Hematopoietic multipotent progenitor cell treated with erythropoietin and hydrocortisone succinate and interleukin-3 and kit ligand, for 17 days (in vitro differentiated cells): Measurements from ENCODE around the gene JAK1.
"Not testable (repeated sequence)": the region's sequence is repeated elsewhere in the genome, so short reads cannot be mapped to it uniquely, and the experiment has no call there.

Experiments
- DNase-seq: peaks from one replicate; pipeline ENCODE4 v3.0.0-alpha.2; 2015; ENCODE audit warnings: low spot score

The JAK1 gene

DNA sequence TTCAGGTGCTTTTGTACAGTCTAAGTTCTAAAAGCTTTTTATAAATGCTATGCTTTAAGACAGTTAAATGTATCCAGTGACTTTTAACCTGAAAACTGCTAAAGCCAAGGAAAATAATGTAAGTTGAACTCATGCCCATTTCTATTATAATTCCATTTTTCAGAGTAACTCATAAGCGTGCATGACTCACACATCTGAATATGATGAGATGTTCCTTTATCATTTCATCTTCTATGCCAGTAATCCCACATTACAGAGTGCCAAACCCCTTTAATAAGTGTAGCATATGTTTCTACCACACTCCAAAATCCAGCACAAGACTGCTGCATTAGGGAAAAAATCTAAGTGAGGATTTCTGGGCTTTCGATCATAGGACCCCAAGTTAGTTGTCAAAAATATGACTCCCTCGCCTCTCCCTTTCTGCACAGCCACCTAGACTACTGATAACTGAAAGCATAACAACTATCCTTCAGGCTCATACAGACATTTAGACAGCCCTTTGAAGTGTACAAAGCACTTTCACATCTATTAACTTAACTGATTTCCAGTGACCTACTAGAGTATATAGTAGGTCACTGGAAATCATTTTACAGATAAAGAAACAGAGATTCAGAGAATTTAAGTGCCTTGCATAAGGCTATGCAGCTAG, 45.3 kb downstream of the JAK1 start:
- DNase-seq, result no peak

- DNase-seq, result not testable (repeated sequence)
These were observed 47.2 kb downstream of the JAK1 start for GRCh38 chr1:64919120-64919519.

DNA sequence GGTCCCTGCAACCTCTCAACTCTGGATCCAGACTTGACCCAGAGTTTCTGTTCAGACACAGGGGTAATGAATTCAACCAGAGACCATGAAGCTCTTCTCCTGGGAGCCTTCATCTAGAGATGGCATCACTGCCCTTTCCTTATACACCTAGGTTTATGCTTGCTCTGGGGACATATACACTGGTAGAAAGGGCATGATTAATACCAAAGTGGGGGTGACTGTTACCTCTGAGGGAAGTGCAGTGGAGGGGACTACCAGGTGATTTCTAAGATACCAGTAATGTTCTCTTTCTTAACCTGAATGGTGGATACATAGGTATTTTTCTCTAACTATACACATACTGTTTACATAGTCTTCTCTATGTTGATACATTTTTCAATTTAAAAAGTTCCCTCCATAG, 48.4 kb downstream of the JAK1 start:
- no peak for DNase-seq

DNA sequence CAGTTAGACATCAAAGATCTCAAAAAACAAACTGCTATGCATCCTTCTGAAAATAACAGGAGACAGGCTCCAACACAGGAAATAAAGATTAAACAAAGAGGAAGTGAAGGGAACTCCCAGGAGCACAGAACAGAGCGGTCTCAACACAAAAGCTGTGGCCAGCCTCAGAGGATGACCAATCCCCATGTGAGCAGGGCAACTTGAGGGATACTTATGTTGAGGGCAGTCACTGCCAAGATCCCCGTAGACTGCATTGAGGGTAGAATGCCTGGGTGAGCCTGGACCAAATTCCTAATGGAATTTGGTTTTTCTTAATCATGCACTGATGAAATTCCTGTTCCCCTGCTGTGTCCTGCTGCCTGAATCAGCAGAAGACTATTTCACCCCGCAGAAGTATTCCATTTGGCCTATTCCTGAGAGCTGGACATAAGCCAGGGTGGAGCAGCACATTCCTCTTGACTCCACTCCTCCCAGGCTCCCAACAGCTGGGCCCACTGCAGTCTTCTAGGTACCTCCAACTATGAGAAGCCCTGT, 49.0 kb downstream of the JAK1 start:
- DNase-seq, result no peak

- no peak for DNase-seq
These were observed 50.7 kb downstream of the JAK1 start for GRCh38 chr1:64915381-64916274.

- no peak for DNase-seq
These were observed 52.9 kb downstream of the JAK1 start for GRCh38 chr1:64913361-64914015.

DNA sequence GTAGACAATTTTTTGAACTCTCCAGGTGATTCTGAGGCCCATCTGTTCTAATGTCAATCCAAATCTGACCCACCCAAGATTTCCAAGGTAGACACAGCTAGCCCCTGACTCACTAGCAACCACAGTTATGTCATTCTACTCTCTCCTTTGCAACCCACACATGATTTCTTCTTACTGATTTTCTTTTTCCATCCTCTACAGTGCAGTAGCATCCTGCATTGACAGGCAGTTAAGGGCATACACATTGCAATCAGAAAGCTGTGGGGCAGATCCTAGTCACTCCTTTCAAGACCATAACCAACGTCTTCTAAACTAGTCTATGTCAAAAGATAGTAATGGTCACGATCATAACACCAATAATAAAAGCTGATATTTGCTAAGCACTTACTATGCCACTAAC, 54.2 kb downstream of the JAK1 start:
- DNase-seq, result no peak

DNA sequence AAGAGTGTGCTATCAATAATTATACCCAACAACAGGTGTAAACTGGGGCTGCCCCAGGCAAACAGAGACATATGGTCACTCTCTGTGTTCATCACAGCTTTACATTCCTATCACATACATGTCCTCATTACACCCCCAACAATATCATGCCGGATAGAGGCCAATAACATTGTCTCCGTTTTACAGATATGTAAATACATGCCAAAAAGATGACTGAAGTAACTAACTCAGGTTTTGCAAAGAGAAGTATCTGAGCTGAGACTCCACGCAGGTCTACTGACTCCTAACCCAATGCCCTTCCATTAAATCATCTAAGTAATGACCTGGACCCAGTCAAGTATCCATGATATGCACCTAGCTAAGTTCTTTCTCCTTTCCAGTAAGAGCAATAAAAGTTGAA, 55.0 kb downstream of the JAK1 start:
- DNase-seq, result no peak

DNA sequence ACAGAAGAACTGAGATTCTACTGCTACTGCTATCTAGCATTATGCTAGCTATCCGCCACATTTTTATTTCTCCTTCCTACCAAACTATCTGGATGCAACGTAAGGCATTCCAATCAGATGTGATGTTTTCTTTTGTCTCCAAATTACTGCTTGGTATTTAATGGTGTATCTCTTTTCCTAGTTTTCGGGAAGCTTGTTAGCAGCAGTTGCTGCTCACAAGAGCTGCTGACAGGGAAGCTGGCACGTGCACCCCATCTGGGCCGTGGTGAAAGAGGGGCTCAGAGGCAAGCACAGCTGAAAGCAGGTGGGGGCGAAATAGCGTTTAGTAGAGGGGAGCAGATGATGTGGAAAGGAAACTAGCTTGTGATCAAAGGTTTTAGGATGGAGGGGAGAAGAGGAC, 57.3 kb downstream of the JAK1 start:
- DNase-seq, result no peak

GRCh38 chr1:64908575-64908974, 57.8 kb downstream of the JAK1 start:
- DNase-seq, result no peak

DNA sequence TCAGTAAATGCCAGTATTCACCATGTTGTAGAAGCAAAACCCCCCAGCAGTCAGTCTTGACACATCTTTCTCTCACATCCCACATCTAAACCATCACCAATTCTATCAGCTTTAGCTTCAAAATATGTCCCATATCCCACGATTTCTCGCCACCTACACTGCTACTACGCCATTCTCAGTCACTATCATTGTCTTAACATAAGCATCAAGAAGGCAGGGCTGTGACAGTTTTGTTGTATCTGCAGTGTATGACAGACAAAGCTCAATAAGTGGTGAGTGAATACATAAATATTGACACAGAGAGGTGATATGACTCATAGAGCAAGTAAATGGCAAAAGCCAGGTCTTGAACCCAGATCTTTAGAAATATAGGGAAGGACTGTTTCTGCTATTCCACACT, 59.9 kb downstream of the JAK1 start:
- no peak for DNase-seq

DNA sequence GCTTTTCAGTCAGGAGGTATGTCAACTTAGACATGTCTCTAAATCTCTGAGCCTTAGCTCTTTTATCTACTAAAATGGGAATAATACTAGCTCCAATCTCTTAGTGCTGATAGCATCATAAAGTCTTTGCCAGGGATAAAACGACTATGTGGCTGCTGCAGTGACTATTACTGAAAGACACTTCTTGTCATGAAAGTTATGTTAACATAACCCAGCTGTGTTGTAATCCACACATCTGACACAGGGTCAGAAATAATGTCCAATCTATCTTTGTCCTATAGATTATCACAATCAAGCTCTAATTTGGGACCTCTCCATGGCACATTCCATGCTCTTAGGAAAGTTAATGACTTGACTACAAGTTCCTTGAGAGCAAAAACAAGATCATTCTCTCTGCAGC, 62.8 kb downstream of the JAK1 start:
- DNase-seq, result no peak

DNA sequence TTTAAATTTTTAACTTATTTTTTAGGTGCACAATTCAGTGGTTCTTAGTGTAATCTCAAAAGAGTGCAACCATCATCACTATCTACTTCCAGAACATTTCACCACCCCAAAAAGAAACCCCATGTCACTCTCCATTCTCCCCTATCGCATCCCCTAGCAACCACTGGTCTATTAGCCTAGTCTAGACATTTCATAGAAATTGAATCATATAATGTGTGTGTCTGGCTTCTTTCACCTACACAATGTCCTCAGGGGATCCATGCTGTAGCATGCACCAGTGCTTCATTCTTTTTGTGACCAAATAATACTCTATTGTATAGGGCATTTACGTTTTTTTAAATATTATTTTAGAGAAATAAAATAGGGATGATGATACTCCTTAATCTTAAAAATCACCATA, 64.7 kb downstream of the JAK1 start:
- no peak for DNase-seq

- DNase-seq, result no peak
These were observed 65.4 kb downstream of the JAK1 start for GRCh38 chr1:64900916-64901315.

DNA sequence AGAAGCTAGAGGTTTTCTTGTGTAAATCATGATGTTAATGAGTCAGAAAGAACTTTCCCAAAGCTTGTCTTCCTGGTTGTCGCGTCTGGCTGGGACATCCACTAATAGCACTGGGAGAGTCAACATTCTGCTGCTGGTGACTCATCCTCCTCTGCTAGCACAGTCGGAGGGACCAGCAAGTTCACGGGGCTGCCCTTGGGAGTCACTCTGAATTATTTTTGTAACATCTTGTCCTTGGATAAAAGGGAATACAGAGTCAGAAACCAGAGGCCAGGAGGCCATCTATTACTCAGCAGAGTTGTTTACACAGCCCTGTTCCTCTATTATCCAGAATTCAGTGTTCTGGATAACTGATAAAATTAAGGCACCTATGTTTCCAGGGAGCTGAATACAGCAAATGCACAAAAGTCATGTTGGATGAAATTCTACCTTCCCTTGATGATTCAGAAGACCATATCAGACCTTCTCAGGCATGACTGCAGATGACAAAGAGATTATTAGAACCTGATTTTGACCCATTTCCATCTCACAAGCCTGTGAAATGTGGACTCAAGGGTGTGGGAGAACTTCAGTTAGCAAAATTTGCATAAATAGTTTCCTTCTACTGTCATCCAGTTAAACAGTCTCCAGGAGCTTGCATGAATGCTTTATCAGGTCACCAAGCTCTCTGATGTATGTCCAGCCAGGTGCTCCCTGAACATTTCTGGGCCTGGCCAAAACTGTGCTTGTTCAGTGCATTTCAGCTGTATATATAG, 68.1 kb downstream of the JAK1 start:
- DNase-seq, result peak; percentile 25

DNA sequence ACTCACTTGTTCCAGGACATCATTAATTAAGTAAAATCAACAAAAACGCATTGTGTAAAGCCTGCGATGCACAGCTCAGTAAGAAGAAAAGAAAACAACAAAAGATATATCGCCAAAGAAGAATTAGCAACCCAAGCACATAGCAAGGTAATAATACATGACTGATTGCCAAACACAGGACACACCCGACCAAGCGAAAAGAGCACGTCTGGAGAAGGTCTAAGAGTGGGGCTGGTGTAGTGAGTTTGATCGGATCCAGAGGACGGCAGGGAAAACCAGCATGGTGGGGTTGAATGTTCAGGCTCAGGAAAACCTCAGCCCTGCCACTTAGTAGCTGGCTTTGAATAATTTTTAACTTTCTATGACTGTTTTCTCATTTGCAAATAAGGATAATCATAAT, 69.8 kb downstream of the JAK1 start:
- no peak for DNase-seq

GRCh38 chr1:64895500-64895899, 70.8 kb downstream of the JAK1 start:
- no peak for DNase-seq

GRCh38 chr1:64894438-64895196, 71.7 kb downstream of the JAK1 start:
- no peak for DNase-seq

GRCh38 chr1:64893921-64894320, 72.4 kb downstream of the JAK1 start:
- DNase-seq, result no peak

DNA sequence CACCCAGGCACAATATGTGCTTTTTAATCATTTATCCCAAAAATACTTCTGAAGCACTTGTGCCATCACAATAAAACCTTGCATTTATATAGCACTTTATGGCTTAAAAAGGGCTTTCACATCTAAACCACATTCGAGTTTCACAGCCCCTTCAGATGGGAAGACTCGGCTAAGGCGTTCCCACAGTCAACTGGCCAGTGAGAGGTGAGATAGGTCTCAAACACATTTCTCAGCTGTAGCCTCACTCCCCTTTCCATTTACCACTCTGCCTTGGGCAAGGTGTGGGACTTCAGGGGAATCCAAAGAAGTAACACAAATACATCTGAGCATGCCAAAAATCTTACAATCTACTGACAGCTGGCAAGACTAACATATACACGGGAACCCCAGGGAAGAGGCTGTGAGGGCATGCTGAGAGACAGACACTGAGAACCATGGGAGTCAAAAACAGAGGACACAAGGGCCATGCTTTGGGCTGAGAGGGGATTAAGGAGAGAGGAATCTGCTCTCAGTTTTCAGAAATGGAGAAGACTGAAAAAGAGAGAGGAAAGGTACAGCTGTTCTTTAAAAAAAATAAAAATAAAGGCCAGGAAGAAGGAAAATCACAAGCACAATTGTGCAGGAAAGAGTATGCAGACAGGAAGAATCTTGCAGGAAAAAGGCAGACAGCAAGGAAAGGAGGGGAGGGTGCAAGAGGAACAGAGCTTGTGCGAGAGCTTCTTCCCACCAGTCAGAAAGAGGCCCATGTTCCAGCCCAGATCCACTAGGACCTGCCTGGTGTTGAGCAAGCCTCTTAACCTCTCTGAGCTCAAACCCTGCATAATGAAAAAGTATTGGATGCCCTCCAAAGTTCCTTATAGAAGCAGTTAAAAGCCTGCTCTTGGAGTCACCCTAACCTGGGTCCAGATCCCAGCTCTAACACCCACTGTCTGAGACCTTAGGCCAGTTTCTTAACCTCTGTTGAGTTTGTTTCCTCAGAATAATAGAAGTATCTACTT, 73.5 kb downstream of the JAK1 start:
- DNase-seq, result no peak
